Testis (tissue), 3 donors: ENCODE data around the gene ZDBF2. TPM values are rescaled to one million over a fixed set of nuclear protein-coding genes. Genes with fewer than 3 reads are reported as not detected.

Experiments used
- DNase-seq: peaks from one replicate; pipeline ENCODE4 v3.0.0-alpha.2; 2019
- H3K27ac ChIP-seq, 2 donors: fragments of 200-600 bp; sonication (generic); one replicate each; pipeline ENCODE4 v1.5.1; 2019
- H3K27me3 ChIP-seq: fragments of 200-600 bp; sonication (generic); one replicate; pipeline ENCODE4 v1.5.1; 2019
- H3K36me3 ChIP-seq: fragments of 200-600 bp; sonication (generic); one replicate; pipeline ENCODE4 v1.5.1; 2017; ENCODE audit warnings: low read depth; ENCODE audit errors: missing control alignments
- H3K4me1 ChIP-seq: fragments of 200-600 bp; sonication (generic); one replicate; pipeline ENCODE4 v1.5.1; 2019
- H3K4me3 ChIP-seq, 2 donors: fragments of 200-600 bp; sonication (generic); one replicate each; pipeline ENCODE4 v1.5.1; 2017 to 2019
- H3K9me3 ChIP-seq: fragments of 200-600 bp; sonication (generic); one replicate; pipeline ENCODE4 v1.5.1; 2017
- CTCF ChIP-seq, 3 experiments: fragments of 450-650 bp in 2 of 3; fragments of 200-600 bp in 1 of 3; sonication (generic) in 1 of 3; IDR thresholded peaks; one replicate each; pipeline ENCODE4 v1.5.1; 2016 to 2019; ENCODE audit warnings: antibody characterized with exemption in 3 of 3, mild to moderate bottlenecking in 2 of 3, moderate library complexity in 1 of 3
- POLR2A ChIP-seq: fragments of 450-650 bp; IDR thresholded peaks from one replicate; pipeline ENCODE4 v1.6.1; 2017; ENCODE audit warnings: antibody characterized with exemption, mild to moderate bottlenecking, moderate library complexity
- WGBS, 2 donors: methylation state at CpG; one replicate each; pipeline ENCODE4 v1.1.5; 2018; 5-methylcytosine and 5-hydroxymethylcytosine counted together
- intact Hi-C: fragments of 100-400 bp; cut with DNase I; formaldehyde crosslinking; loops from one replicate; pipeline ENCODE4 v1.15.1; 2023; ENCODE audit warnings: low total_unique reads
- polyA plus RNA-seq: library from polyadenylated mRNA; stranded (reverse); fragments of 350-450 nt; fragmentation: Illumina TruSeq; extraction: RNeasy Lipid Tissue Mini Kit (QIAGEN cat#74804); gene quantifications from one replicate; pipeline ENCODE4 v1.2.3, GENCODE V29; 2014; ENCODE audit warnings: low read depth, low replicate concordance; ENCODE audit not compliant: insufficient read depth
- total RNA-seq, 2 donors: library from RNA; depleted of rRNA; stranded (reverse); fragments of >200 nt; gene quantifications; one replicate each; pipeline ENCODE4 v1.2.3, GENCODE V29; 2016

ZDBF2 gene
- total and polyA plus RNA-seq, 3 donors from 2014 or later, result 6.5 to 18.1 (median 17.7) TPM

GRCh38 chr2:206267567-206267966 lies 6.9 kb upstream of the ZDBF2 start:
- no peak for DNase-seq
- Histone ChIP-seq H3K4me1 (no peaks in the 10 kb centered on the region), H3K36me3 (no peaks in the 10 kb centered on the region), H3K9me3 (no peaks in the 10 kb centered on the region), H3K4me3 (no peak overlapping the region), H3K27ac (no peak overlapping the region), H3K27me3 (no peaks in the 10 kb centered on the region)
- intact Hi-C loops, result no loop called here
- WGBS, 2 donors, result 45 to 66% methylated on average over 5 of the region's 5 CpGs
- TF ChIP-seq CTCF (IDR thresholded peaks at IDR 0.05) (no peak), POLR2A (no peak)

DNA sequence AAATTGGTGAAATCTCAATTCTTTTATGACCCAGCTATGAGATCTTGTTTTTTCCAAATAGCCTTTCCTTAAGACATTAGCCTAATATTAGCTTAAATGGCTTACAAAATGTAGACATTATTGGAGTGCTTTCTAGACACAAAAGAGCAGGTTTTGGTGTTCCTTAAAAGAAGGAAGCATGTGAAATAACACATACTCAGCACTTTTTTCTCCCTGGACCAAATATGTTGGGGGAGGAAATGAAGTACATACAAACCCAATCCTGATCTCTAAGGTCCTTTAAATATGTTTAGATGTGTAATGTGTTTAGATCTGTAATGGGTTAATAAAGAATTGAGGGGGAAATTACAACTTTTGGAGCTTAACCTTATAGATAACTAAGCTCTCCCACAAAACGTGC lies 3.4 kb upstream of the ZDBF2 start:
- Histone ChIP-seq H3K4me1 (no peaks in the 10 kb centered on the region), H3K36me3 (no peaks in the 10 kb centered on the region), H3K27ac (no peak overlapping the region), H3K9me3 (no peaks in the 10 kb centered on the region), H3K27me3 (no peaks in the 10 kb centered on the region), H3K4me3 (no peak overlapping the region)
- intact Hi-C loops, result no loop called here
- no peak for TF ChIP-seq CTCF (IDR thresholded peaks at IDR 0.05)
- no peak for TF ChIP-seq POLR2A
- 27 to 38% methylated on average over 1 of the region's 1 CpG for WGBS, 2 donors
- no peak for DNase-seq

- WGBS, 2 donors, result 14 to 15% methylated on average over 6 of the region's 6 CpGs
- H3K36me3 ChIP-seq, result no peaks in the 10 kb centered on the region
- H3K9me3 ChIP-seq, result no peaks in the 10 kb centered on the region
- TF ChIP-seq POLR2A, result no peak
- H3K4me3 ChIP-seq, result peak overlapping the region; percentile 69 to 80
- H3K27me3 ChIP-seq, result no peaks in the 10 kb centered on the region
- no peaks in the 10 kb centered on the region for H3K4me1 ChIP-seq
- intact Hi-C loops, result no loop called here
- DNase-seq, result no peak
- H3K27ac ChIP-seq, result peak overlapping the region in 1 of 2 donors; percentile 78
These were observed 558 bp upstream of the ZDBF2 start for GRCh38 chr2:206273905-206274304.

DNA sequence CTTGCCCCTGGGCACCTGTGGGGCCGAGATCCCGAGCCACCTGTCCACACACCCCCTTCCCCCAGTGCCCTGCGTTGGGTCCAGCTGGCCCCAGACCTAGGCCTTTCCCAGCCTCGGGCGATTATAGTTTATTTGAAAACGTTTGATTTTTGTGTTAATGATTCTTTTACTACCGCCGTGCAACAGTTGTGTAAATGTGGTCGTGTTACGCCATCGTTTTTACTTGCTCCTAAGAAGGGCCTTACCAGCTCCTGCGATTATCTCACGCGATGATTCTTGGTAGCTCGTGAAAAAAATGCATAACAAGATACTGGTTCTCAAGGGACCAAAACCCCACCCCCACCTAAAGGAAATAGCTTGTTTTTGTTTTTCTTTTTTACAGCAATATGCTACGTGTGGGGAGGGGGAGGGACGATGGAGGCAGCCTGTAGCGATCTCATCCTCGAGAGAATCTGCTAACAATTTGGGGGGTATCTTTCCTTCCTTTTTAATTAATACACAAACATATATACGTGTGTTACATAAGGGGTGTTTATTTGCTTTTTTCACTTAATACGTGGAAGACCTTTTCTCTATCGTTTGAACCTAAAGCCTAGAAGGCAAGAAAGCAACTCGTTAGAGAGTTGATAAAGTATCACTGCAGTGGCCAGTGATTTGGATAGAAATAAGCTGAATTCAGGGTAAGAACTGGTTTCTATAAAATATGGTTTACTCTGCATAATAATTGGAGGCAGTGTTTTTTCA lies 1.0 kb downstream of the ZDBF2 start:
- TF ChIP-seq POLR2A, result no peak
- no peak for TF ChIP-seq CTCF (IDR thresholded peaks at IDR 0.05)
- DNase-seq, result no peak
- Histone ChIP-seq H3K4me3 (peak overlapping the region; percentile 69 to 80), H3K9me3 (no peaks in the 10 kb centered on the region), H3K27me3 (no peaks in the 10 kb centered on the region), H3K36me3 (no peaks in the 10 kb centered on the region), H3K27ac (peak overlapping the region; percentile 73 to 78), H3K4me1 (no peaks in the 10 kb centered on the region)
- 3 to 4% methylated on average over 20 to 23 of the region's 23 CpGs for WGBS, 2 donors
- intact Hi-C loops, result no loop called here

DNA sequence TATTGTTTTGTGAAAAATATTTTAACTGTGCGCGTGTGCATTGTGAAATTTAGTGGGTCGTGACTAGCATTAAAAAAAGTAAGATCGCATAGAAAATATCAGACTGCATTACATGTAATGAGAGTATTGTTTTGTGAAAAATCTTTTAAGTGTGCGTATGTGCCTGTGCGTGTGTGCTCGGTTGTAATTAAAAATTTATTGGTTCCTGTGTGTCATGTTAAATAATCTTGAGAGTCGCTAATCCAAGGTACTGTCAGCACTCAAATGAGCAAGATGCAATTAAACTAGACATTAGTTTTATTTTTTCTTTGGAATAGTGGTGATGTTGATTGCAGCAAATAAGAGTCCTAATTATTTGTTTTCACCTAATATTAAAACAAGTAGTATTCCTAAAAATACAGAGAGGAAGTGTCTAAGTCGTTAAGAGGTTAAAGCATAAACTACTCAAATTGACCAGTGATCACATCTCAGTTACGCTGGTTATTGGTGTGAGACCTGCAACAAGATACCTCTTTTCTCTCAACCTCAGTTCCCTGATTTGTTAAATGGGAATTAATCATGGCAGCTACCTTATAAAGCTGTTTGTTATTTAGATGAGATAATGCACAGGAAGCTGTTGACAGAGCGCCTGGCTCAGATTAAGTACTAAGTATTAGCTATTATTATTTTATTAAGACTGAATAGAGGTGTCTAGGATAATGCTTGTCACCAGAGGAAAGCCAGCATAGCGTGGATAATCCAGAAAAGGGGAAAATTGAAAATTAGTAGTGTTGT lies 1.9 kb downstream of the ZDBF2 start:
- no peaks in the 10 kb centered on the region for H3K4me1 ChIP-seq
- H3K27ac ChIP-seq, result no peak overlapping the region
- H3K4me3 ChIP-seq, result no peak overlapping the region
- H3K36me3 ChIP-seq, result no peaks in the 10 kb centered on the region
- TF ChIP-seq CTCF (IDR thresholded peaks at IDR 0.05) (no peak), POLR2A (no peak)
- WGBS, 2 donors, result 21 to 28% methylated on average over 12 of the region's 12 CpGs
- intact Hi-C loops, result no loop called here
- no peak for DNase-seq
- H3K27me3 ChIP-seq, result no peaks in the 10 kb centered on the region
- H3K9me3 ChIP-seq, result no peaks in the 10 kb centered on the region
